GM18870 (cell line): ENCODE results near the gene RAB20.
"Not testable (repeated sequence)": the region's sequence is repeated elsewhere in the genome, so short reads cannot be mapped to it uniquely, and the experiment has no call there.

Experiments
- ATAC-seq: cut with Tn5 transposase; IDR thresholded peaks from one replicate; pipeline ENCODE4 v1.9.1; 2021; ENCODE audit warnings: moderate library complexity; ENCODE audit not compliant: unreplicated experiment

The RAB20 gene, protein sequence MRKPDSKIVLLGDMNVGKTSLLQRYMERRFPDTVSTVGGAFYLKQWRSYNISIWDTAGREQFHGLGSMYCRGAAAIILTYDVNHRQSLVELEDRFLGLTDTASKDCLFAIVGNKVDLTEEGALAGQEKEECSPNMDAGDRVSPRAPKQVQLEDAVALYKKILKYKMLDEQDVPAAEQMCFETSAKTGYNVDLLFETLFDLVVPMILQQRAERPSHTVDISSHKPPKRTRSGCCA

DNA sequence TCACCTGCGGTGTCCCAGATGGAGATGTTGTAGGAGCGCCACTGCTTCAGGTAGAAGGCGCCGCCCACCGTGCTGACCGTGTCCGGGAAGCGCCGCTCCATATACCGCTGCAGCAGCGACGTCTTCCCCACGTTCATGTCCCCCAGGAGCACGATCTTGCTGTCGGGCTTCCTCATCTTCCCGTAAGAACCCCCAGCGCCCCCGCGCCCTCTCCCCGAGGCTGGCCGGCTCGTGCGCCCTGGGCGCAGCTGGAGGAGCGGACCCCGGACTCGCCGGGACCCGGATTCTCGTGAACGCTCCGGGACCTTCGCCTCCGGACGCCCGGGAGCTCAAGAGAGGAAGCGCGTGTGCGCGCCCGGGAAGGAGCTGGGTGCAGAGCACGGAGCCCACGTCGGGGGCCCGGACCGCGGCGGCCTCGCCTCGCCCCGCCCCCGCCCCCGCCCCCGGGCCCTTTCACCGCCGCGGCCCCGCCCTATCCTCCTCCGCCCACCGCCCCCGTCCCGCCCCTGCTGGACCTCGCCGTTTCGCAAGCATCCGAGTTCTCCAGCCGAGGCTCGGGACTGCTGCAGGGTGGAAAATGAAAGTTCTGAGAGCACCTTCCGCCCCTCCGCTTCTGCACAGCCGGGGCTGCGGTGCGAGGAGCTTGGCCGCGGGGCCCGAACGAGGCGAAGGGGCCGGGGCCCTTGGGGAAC lies at the start of gene RAB20:
RAB20 (minus strand) TSS at position 379 of the 692 bp plus-strand sequence; CDS start at position 176, 203 bp downstream.
- peak; percentile 74 for ATAC-seq

GRCh38 chr13:110610955-110611595 lies 49.6 kb upstream of the RAB20 start:
- no peak for ATAC-seq

- no peak for ATAC-seq
These were observed 46.2 kb upstream of the RAB20 start for GRCh38 chr13:110607675-110608224.

- not testable (repeated sequence) for ATAC-seq
These were observed 44.8 kb upstream of the RAB20 start for GRCh38 chr13:110606281-110606680.

GRCh38 chr13:110605132-110605531 lies 43.6 kb upstream of the RAB20 start:
- ATAC-seq: no peak

DNA sequence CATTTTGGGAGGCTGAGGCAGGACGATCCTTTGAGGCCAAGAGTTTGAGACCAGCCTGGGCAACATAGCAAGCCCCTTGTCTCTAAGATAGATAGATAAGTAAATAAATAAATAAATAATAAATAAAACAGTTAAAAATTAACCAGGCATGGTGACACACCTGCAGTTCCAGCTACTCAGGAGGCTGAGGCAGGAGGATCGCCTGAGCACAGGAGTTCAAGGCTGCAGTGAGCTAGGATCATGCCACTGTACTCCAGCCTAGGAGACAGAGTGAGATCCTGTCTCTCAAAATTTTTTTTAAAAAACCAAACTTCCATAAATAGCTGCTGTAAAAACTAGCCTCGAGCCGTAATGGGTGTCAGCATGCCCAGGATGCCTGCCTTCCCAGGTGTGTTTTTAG lies 39.5 kb upstream of the RAB20 start:
- ATAC-seq: no peak

DNA sequence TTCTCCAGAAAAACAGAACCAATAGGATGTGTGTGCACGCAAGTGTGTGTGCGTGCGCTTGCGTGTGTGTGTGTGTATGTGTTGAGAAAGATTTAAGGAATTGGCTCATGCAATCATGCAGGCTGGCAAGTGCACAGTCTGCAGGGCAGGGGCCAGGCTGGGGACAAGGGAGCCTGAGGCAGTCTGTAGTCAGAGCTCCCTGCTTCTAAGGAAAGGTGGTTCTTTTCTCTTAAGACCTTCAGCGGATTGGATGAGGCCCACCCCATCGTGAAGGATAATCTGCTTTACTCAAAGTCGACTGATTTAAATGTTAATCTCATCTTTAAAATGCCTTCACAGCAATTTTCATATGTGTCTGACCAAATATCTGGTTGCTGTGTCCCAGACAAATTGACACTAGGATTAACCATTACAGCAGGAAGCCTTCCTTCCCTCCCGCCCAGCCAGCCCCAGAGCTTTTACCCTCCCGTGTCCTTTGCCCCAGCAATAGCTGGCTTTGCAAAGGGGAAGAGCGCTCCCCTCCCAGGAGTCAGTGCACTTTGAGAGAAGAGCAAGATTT lies 38.8 kb upstream of the RAB20 start:
- ATAC-seq: no peak

- no peak for ATAC-seq
These were observed 35.6 kb upstream of the RAB20 start for GRCh38 chr13:110597041-110597689.

- peak; percentile 73 for ATAC-seq
These were observed 32.1 kb upstream of the RAB20 start for GRCh38 chr13:110593430-110594130.

GRCh38 chr13:110592665-110593064 lies 31.1 kb upstream of the RAB20 start:
- ATAC-seq: no peak

GRCh38 chr13:110590577-110590976 lies 29.1 kb upstream of the RAB20 start:
- no peak for ATAC-seq

DNA sequence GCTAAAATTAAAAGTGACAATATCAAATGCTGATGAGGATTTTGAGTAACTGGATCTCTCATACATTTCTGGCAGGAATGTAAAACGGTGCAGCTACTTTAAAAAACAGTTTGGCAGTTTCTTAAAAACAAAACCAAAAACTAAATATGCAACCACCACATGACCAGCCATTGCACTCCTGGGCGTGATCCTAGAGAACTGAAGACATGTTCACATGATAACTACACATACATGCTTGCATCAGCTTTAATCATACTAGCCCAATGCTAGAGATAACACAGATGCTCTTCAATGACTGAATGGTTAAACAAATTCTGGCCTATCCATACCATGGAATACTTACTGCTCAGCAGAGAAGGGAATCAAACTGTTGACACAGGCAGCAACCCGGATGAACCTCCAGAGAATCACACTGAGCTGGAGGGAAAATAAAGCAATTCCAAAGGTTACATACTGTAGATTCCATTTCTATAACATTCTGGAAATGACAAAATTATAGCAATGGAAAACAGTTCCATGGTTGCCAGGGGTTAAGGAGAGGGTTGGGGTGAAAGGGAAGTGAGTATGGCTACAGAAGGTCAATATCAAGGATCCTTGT lies 28.4 kb upstream of the RAB20 start:
- ATAC-seq: no peak

- ATAC-seq: no peak
These were observed 21.8 kb upstream of the RAB20 start for GRCh38 chr13:110583178-110583865.

GRCh38 chr13:110582421-110582954 lies 21.0 kb upstream of the RAB20 start:
- ATAC-seq: no peak

DNA sequence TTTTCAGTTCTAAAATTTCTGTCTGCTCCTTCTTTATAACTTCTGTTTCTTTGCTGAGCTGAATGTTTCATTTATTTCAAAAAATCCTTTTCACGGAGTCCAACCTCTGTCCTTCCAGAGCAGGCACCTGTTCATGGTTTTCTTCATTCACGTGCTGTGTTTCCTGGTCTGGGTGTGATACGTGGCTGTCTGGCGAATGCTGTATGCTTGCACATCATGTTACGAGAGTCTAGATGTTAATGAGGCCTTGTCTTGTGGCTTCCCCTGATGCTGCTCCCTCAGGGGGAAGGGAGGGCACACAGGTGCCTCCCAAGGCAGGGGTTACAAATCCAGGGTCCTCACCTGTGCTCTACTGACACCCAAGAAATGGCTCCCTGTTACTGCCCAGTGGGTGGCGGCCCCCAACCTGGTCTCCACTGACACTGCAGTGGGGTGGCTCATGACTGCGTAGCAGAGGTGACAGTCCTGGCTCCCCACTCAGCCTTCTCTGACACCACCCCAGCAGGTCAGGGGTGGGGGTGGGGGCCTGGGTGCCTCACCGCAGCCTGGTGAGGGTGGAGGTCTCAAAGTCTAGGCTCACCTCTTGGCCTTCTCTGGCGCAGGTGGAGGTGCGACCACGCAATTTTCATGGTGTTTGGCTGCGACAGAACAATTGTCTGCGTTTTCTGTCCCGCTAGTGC lies 20.1 kb upstream of the RAB20 start:
- ATAC-seq: no peak

DNA sequence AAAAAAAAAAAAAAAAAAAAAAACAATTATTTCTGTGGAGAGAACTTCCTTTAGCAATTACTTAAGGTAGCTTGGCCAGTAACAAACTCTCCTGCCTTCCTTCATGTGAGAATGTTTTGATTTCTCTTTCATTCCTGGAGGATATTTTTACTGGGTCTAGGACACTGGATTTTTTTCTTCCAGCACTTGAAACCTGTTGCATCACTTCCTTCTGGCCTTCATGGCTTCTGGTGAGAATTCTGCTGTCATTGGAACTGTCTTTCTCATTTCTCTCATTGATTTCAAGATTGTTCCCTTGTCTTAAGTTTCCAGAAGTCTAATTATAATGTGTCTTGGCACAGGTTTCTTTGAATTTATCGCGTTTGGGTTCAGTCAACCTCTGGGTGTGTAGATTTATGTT lies 19.3 kb upstream of the RAB20 start:
- ATAC-seq: no peak

DNA sequence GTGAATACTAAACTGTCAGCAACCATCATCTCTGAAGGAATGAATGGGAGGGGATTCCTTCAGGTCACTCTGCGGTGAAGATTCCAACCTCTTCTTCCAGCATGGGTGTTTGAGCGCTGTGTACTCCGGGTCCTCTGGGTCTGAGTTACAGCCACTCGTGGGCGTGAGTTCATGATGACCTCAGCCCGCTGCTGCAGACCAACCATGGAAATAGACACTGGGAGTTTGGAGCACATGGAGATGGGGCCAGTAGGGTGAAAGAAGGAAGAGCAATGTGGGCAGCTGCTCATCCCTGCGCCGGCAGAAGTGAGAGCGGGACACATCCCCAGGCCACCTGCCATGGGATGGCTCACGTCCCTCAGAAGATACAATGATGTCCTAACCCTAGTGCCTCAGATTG lies 16.8 kb upstream of the RAB20 start:
- no peak for ATAC-seq

DNA sequence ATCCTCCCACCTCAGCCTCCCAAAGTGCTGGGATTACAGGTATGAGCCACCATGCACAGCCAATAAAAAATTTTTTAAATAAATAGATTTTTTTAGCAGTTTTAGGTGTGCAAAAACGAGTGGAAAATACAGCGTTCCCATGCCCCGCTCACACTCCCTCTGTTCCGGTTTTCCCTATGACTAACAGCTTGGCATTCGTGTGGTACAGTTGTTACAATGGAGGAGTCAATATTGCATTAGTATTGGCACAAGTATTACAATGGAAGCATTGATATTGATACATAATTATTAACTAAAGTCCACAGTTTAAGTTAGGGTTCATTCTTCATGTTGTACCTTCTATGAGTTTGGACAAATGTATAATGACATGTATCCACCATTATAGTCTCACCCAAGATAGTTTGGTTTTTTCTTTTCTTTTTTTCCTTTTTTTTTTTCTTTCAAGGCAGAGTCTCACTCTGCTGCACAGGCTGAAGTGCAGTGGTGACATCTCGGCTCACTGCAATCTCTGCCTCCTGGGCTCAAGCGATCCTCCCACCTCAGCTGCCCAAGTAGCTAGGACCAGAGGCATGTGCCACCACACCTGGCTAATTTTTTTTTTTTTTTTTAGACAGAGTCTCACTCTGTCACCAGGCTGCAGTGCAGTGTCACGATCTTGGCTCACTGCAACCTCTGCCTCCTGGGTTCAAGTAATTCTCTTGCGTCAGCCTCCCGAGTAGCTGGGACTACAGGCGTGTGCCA lies 15.4 kb upstream of the RAB20 start:
- ATAC-seq: no peak
